Stimulated activated CD4-positive, alpha-beta T cell treated with anti-CD3 and anti-CD28 coated beads, Interleukin-15, amount 100 ng/mL, for 24 hours (primary cell): ENCODE measurements around the gene WLS.
A peak's percentile ranks its signal among the peaks of the same experiment; 100 is the strongest.

ENCODE experiments used
- DNase-seq: peaks from one replicate; pipeline ENCODE4 v3.0.0-alpha.2; 2020

The WLS gene

DNA sequence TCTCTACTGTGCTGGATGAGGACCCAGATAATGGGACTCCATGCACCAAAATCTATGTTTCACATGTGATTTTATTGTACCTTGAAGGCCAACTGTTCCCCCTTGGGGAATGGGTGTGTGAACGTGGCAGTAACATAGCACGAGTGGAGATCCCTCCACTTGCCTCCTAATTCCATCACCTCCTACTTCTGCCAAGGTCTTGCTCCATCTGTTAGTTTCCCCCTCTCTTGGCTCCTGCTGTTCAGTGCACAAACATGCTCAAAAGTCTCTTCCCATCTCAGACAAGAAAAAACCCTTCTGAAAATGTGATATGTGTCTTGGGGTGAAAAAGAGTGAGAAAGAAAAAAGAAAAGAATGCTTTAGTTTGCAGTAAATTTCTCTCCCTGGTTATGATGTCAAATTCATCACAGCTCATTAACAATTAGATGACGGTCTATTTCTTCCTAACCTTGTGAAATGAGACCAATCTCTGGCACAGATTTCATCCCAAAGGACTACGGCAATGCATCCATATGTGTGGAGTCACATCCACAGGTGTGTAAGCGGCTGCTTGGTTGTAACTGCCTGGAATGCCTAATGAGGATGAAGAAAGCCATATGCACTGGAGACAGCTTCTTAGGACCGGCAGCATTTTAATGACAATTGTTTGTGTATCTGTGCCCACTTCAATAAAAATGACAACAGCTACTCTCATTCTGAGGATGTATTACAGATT lies 102.6 kb downstream of the WLS start:
- DNase-seq: no peak

DNA sequence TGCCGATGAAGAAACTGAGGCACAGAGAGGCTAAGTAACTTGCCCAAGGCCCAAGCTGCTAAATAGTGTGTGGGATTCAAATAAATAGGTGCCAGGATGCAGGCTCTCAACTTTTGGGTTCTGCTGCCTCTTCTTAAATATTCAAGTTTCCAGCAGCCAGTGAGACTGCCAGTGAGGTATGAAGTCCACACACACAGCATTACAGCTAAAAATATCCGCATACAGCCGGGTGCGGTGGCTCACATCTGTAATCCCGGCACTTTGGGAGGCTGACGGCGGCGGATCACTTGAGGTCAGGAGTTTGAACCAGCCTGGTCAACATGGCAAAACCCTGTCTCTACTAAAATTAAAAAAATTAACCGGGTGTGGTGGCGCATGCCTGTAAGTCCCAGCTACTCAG lies 103.5 kb downstream of the WLS start:
- no peak for DNase-seq

DNA sequence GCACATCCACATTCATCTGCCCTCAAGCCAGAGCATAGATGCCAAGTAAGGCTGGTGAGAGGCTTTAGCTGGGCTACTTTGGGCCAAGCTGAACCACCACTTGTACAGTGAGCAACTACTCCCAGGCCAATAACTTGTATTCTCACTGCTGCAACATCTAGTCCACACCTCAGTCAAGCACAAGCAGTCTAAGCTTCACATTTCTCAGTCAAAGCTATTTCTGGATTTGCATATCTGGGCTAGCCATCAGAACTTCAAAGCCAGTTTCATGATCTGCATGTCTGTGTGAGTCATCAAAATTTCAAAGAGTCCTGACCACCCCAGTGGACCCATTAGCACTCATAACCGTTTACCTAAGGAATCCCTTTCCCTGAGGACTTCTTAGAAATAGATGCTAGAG lies 104.2 kb downstream of the WLS start:
- DNase-seq: no peak

DNA sequence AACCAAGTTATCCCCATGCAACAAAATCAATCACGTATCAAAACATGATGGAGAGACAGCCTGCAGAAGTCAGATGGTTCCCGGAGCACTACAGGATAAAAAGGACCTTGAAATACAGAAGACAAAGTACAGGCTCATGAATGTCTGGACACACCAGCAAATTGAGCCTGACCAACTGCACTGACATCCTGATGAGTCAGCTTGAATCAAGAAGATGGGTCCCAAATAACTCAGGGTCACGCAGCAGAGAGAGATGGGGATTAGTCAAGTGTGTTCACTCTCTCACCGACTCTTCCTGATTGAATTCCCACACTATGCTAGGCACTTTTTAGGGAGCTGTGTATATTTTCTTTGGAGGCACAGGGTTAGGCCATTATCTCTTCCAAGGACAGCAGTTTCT lies 110.8 kb downstream of the WLS start:
- no peak for DNase-seq

DNA sequence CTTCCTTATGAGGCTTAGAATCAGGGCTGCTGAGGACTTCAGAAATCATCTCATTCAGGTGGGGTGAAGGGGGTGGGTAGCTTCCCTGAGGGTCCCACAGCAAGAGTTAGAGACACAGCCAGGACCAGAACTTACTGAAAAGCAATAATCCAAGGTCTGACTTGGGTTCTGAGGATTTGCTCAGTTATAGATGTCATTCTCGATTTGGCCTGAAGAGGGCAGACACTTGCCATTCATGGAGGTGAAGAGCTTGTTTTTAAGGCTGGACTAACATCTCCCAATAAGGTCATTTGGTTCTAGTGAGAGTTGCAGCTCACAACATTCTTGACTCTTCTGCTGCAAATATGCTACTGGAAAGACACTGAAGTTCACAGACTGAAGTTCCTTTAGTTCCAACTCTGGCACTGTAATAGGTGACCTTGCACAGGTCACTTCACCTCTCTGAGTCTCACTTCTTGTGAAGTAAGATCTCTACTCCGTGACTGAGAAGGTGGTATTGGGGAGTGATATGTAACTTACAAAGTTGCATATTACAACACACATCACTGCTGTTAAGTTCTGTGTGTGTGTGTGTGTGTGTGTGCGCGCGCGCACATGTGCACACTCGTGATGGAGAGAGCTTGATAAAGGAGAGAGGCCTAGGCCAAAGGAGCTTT lies 112.1 kb downstream of the WLS start:
- DNase-seq: peak; percentile 36

DNA sequence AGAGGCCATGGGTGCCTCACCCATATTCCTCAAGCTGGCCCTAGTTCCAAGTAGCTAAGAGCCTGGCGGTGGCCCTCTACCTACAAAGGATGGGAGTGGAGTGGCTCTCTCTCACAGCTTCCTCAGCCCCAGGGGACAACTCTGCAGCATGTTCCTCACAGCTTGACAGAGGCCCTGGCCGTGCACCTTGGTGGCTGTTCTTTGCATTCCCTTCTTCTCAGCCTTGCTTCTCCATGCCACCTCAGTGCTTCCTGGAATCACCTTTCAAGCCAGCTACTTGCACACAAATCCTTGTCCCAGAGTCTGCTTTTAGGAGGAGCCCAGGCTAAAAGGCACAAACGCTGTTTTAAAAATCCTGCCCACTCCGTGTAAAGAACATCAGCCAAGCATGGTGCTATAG lies 112.9 kb downstream of the WLS start:
- DNase-seq: no peak

DNA sequence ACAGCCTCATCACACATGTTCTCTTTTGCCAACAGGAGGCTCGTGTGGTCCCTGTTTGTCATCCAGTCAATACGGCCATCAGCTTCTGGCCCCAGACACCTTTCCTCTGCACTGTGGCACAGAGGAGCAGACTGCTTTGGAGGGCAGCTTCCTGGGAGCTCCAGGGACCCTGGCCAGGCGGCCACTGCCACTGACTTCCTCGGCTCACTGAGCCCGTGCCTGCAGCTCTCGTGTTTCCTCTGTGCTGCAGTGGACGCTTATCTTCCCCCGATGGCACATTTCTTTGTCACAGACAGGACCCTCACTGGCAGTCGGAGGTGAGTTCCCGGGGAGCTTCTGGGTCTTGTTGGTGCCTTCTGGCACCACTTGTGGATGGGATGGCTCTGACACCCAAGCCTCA lies 114.9 kb downstream of the WLS start:
- no peak for DNase-seq

DNA sequence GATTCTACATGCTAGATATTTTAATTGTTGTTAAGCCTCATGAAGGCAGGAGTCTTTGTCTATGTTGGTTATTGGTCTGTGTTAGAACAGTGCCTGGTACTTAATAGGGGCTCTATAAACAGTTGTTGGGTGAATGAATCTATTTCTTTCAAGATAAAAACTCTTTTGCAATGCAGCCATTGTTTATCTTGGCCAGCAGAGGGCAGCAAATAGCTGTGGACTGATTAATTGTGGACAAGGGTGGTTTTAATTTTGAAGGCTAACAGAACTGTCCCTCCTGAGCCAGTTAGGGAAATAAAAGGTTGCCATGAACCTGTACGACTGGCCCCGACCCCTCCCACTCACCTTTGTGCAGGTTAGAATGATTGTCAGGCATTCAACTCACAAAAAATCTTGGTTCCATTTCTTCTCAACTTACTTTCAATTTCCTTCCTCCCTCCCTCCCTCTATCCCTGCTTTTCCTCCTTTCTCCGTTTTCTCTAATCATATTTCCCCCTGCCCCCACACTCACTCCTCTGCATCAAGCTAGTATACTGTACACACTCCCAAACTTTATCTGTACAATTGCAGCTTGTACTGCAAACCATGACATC lies 115.6 kb downstream of the WLS start:
- DNase-seq: peak; percentile 58

DNA sequence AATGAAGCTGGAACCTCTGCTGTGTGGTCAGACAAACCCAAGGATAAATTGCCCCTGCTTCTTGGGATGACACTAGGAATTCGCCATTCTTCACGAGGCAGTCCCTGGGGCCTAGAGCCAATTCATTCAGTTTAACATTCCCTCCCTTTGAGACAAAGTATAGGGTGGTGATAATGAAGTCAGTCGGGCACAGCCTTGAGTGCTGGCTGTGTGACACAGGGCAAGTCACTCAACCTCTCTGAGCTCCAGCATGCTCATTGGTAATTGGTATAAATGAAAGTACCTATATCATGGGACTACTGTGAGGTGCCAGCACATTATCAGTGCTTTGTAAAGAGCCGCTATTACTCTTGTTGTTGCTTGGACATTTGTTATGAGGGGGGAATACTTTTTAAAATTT lies 117.0 kb downstream of the WLS start:
- DNase-seq: no peak

DNA sequence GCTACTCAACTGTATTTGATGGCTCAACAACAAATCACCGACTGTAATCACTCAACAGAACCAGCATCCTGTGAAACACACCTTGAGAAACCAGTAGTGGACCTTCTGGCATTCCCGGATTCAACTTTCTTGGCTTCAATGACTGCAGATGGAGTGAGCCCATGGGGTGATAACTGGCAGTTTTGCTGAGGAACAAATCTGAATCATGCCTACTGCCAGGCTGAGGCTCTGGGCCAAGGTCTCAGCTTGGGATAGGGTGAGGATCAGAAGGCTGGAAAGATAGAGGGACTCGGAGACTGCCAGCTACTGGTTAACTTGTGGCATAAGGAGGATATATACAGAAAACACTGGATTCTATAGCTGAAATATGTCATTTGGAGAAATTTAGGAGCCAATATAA lies 118.4 kb downstream of the WLS start:
- no peak for DNase-seq

DNA sequence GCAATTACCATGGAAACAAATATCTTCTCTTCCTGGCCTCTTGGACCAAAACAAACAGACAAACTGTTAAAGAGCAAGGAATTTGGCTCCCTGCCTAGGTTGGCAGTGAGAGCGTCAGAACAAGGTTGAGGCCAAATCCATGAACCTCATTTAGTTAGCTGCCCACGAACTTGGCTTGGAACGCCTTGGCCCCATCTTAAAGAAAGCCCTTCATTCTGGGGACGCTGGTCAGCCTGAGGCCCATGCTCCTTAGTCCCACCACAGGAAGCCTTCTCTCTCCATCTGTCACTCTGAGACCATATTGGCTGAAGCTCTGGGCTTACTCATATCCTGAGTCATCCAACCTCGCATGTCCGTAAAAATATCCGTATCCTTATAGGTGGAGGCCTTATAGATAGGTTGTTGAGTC lies 119.5 kb downstream of the WLS start:
- DNase-seq: no peak

DNA sequence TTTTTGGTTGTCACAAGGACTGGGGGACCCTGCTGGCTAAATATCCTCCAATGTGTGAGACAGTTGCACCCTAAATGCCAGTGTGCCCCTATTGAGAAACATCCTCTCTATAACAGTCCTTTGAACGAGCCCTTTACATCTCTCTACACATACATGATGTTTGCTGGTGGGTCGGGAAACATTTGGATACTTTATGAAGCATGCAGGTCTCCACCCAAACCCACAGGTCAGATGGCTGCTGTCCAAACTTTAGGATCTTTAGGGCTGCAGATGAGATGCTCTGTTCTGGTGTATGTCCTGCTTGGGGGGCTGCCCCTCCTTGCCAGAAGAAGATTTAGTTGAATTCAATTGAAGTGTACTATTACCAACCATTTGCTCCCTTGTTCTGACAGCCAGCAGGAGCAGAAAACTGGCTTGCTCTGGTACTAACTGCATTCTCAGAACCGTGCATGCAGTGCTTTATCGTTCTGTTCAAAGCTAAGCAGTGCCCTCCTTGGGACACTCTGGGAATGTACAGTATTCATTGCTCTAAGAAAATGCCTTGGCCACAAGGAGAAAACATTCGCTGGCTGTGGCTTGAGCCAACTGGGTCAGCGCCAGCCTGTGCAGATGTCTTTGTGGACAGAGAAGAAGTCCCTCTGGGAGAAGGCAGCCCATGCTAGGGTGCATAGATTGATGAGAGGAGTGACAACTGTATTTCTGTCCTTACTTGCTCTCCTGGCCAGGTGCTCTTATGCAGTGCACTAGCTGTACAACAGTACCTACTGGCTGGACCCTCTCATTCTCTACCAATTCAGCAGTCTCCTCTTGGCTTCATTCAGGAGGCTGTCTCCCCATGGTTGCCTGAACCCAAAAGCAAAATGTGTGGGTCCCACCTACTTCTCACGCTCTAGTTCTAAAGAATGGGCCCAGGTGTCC lies 120.5 kb downstream of the WLS start:
- no peak for DNase-seq

DNA sequence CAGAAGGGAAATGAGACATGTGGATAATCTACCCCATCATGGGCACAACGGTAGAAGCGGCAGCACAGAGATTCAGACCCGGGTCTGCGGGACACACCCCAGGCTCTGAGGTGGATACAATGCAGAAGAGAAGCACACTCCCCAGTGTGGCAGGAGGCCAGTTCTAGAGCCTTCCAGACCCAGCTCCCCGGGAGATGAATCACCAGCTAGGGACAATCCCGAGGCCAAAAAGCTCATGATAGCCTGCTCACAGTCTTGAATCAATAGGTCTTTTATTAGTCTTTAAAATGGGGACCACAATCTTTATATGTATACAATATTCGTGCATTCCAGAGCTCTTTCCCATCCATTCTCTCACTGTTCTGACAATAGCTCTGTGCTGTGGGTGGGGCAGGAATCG lies 124.6 kb downstream of the WLS start:
- DNase-seq: no peak

DNA sequence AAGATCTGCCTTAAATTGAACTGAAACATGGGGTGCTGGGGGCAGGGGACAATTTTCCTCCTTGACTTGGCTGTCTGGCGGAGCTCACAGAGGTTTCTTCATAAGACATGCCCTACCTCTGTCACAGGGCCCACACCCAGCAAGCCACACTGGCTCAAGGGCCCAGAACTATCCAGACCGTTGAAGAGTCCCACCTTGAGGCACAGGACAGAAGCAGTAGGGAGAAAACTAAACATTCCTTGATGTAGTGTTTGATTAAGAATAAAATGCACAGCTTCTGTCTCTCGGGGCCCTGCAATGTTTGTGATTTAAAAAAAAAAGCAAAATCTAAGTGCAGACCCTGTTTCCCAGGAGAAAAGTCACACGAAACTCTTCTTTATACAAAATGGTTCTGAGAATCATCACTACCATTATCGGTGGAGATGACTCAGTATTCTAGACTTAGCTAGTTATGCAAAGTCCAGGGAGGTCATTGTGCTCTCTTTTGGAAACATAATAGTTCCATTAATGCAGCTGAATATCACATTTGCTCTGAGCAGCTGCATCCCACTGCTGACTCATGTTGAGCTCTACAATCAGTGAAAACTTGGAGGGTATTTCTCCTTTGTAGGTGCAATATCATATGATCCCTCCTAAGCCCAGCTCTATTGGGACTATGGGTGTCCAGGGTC lies 128.3 kb downstream of the WLS start:
- DNase-seq: no peak

DNA sequence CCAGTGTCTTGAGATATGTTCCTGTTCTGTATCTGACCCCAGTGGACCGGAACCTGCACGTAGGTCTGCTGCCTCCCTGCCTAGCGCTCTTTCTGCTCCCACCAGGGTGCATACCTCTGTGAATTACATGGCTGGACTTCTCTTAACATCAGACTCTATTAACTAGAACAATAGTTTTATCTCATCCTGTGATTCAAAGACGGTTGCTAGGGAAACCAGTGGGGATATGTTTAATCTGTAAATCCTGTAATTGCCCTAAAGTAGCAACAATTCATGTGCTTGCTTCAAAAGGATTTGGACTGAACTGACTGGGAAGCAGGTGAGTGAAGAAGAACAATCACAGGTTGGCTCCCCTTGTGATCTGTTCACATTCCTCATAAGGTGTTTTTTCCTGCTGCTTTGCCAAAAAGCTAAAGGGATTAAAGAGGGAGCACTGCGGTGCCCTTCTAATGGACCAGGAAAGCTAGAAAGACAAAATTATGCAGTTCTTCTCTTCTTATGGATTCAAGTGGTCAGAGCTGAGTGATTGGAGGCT lies 129.2 kb downstream of the WLS start:
- DNase-seq: no peak

DNA sequence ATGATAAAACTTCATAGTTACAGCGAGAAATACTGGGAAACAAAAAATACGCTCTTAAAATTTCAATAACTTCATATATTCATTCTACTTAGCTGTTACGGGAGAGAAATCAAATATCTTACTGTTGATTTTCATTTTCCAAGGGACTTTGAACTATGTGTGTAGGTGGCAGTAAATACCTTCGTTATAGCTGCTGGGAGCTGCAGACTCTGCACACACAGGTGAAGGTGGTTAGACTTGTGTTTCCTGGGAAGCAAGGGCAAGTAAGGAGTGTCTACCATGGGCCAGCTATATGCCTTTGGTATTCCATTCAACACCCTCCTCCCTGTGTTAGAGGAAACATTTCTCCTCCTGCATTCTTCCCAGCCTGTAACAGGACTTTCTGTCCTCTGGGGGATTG lies 130.5 kb downstream of the WLS start:
- no peak for DNase-seq

DNA sequence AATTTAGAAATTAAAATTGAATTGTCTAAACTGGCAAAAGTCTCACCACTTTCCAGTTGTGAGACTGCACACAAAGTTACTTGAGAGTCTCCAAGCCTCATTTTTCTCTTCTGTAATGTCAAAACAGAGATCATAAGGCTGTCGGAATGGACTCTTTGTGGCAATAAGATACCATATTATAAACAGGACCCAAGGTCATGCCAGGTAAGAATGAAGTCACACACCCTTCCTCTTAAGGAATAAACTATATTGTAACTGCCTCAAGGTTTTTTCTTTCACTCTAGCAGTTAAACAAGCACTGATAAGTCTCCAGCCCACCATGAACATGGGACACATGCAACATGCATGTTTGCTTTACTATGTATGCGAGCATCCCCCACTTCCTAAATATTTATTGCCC lies 131.8 kb downstream of the WLS start:
- DNase-seq: no peak

DNA sequence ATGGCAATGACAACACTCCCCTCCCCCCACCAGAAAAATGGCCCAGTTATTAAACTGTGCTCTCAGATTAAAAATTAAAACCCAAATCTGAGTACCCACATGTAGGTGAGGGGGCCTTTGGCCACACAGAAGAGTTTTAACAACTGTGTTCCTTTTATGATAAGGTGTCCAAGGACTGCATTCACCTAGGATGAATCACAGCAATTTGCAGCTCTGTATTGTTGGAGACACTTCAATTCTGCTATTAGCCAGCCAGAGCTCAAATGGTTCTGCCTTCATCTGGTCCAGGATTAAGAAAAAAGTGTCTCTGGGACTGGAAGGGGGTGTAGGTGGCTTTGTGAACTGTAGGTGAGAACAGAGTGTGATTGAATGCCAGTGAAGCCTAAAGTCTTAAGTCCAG lies 138.6 kb downstream of the WLS start:
- no peak for DNase-seq

DNA sequence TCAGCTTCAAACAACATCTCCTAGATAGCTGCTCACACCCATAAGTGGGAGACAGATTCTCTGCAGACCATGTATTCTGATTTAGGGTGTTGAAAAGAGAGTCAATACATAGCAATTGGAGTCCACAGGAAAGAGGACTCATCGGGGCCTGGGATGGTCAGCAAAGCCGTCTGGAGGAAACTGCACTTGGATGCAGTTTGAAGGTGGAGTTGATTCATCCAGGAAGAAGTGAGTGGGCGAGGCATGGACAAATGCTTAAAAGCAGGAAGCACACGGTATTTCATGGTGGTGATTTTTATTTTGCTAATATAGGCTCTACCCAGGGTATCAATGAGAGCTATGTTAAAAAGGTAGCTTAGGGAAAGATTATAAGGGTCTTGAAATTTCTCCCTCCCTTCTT lies 145.1 kb downstream of the WLS start:
- DNase-seq: no peak

DNA sequence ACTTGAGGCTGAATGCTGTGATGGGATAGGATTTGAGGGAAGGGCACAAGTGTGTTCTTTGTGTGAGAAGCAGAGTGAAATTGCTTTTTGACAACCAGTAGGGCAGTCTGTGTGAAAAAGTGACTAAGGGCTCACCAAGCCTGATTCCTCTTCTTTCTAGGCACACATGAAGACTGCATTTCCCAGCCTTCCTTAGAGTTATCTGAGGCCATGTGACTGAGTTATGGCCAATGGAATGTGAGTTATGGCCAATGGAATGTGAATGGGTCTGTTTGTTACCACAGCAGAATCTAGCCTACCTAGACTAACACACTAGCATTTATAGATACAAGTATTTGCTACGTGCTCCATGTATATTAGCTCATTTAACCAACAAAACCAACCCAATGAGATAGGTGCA lies 146.6 kb downstream of the WLS start:
- DNase-seq: no peak

DNA sequence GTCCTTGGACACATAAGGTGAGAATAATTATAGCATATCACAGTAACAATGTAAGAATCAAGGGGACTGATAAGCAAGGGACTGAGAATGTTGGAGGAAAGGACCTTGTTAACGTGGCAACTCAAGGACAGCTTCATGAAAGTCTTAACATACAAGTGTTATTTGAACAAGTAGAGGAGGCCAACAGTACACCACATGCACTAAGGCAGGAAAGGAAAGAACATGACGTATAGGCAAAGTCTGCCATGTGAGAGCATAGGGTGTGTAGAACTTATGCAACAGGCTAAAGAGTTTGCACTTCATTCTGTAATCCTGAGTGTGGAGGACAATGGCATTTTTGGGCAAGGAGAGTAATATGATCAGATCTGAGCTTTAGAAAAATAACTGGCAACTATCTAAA lies 148.6 kb downstream of the WLS start:
- no peak for DNase-seq

DNA sequence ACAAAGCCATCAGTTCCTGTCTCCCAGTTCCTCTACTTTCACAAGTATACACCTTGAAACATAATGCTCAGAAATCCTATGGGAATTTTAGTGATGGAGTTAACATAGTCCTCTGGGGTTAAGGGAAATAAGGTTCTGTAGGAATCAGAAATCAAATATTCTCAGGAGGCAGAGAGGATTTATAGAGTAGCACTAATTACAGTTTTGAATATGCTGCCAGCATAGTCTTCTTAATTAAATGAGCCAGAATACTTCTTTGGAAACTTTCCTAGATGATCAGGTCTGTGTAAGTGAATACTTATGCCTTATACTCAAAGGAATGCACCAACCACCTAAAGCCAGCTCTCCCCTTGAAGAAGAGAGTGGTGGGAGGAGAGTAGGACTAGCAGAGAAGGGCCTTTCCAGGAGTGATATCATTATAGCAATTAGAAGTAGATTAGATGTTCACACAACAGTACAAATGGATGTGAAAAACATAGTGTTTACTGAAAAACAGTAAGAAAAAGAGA lies 150.5 kb downstream of the WLS start:
- no peak for DNase-seq

DNA sequence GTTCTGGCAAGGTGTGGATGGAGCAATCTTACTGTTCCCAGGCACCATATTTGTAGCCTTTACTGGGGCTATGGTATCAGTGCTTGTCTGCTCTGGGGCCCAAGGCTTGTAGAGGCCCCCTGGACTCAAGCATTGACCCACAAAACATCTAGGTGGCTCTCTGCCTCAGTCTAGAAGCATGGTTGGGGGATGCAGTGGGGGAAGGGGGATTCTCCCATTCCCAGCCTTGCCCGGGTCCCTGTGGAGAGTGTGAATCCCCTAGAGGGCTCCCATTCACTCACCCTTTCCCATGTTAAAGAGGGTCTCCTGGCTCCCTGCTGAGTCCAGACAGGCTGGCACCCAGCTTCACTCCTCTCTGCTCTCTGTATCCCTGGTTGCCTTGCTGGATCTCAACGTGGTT lies 153.7 kb downstream of the WLS start:
- DNase-seq: no peak
